Measurements from ENCODE around the gene LRIT2. TPM values are rescaled to one million over a fixed set of nuclear protein-coding genes. Genes with fewer than 3 reads are reported as not detected.

Gene LRIT2
- polyA plus RNA-seq, 2 donors: not detected

- H3K27ac ChIP-seq (ENCODE audit: low read depth in 2 of 2, low read length in 1 of 2): no peak overlapping the region
- WGBS, 2 donors: 75 to 79% methylated on average over 11 of the region's 11 CpGs
Measured at GRCh38 chr10:84200537-84201243, 24.7 kb downstream of the LRIT2 start.

GRCh38 chr10:84198206-84198915 is 27.0 kb downstream of the LRIT2 start:
- 87 to 89% methylated on average over 7 of the region's 7 CpGs for WGBS, 2 donors
- H3K27me3 ChIP-seq (ENCODE audit: control insufficient read depth in 1 of 2, insufficient read depth in 2 of 2, low read length in 2 of 2): no peaks in the 10 kb centered on the region

More at GRCh38 chr10:84200537-84201243, 24.7 kb downstream of the LRIT2 start:
- Histone ChIP-seq H3K27me3 (ENCODE audit: control insufficient read depth in 1 of 2, insufficient read depth in 2 of 2, low read length in 2 of 2) (no peaks in the 10 kb centered on the region), H3K36me3 (ENCODE audit: control insufficient read depth in 2 of 2, insufficient read depth in 2 of 2, low read length in 1 of 2) (peaks cover 0 to 4% of the 10 kb centered on the region in 2 donors), H3K9me3 (ENCODE audit: control insufficient read depth in 2 of 2, insufficient read depth in 1 of 2, low read depth in 1 of 2, low read length in 1 of 2) (no peaks in the 10 kb centered on the region), H3K4me3 (ENCODE audit: low read depth in 1 of 2, low read length in 2 of 2) (no peak overlapping the region), H3K4me1 (ENCODE audit: control insufficient read depth in 2 of 2, insufficient read depth in 2 of 2, low read length in 1 of 2) (peaks cover 2 to 6% of the 10 kb centered on the region in 2 donors)

GRCh38 chr10:84197643-84198042 is 27.7 kb downstream of the LRIT2 start:
- H3K9me3 ChIP-seq (ENCODE audit: control insufficient read depth in 2 of 2, insufficient read depth in 1 of 2, low read depth in 1 of 2, low read length in 1 of 2): no peaks in the 10 kb centered on the region
- WGBS, 2 donors: 78 to 81% methylated on average over 5 of the region's 5 CpGs
- H3K4me3 ChIP-seq (ENCODE audit: low read depth in 1 of 2, low read length in 2 of 2): no peak overlapping the region
- H3K4me1 ChIP-seq (ENCODE audit: control insufficient read depth in 2 of 2, insufficient read depth in 2 of 2, low read length in 1 of 2): peaks cover 14 to 16% of the 10 kb centered on the region in 2 donors
- H3K36me3 ChIP-seq (ENCODE audit: control insufficient read depth in 2 of 2, insufficient read depth in 2 of 2, low read length in 1 of 2): peaks cover 0 to 4% of the 10 kb centered on the region in 2 donors
- H3K27me3 ChIP-seq (ENCODE audit: control insufficient read depth in 1 of 2, insufficient read depth in 2 of 2, low read length in 2 of 2): no peaks in the 10 kb centered on the region
- H3K27ac ChIP-seq (ENCODE audit: low read depth in 2 of 2, low read length in 1 of 2): no peak overlapping the region

More at GRCh38 chr10:84198206-84198915, 27.0 kb downstream of the LRIT2 start:
- peaks cover 0 to 4% of the 10 kb centered on the region in 2 donors for H3K36me3 ChIP-seq (ENCODE audit: control insufficient read depth in 2 of 2, insufficient read depth in 2 of 2, low read length in 1 of 2)
- no peaks in the 10 kb centered on the region for H3K9me3 ChIP-seq (ENCODE audit: control insufficient read depth in 2 of 2, insufficient read depth in 1 of 2, low read depth in 1 of 2, low read length in 1 of 2)
- H3K27ac ChIP-seq (ENCODE audit: low read depth in 2 of 2, low read length in 1 of 2): no peak overlapping the region
- no peak overlapping the region for H3K4me3 ChIP-seq (ENCODE audit: low read depth in 1 of 2, low read length in 2 of 2)
- H3K4me1 ChIP-seq (ENCODE audit: control insufficient read depth in 2 of 2, insufficient read depth in 2 of 2, low read length in 1 of 2): peaks cover 14 to 16% of the 10 kb centered on the region in 2 donors

GRCh38 chr10:84196941-84197340 is 28.4 kb downstream of the LRIT2 start:
- WGBS, 2 donors: 44 to 50% methylated on average over 5 of the region's 5 CpGs
- Histone ChIP-seq H3K4me1 (ENCODE audit: control insufficient read depth in 2 of 2, insufficient read depth in 2 of 2, low read length in 1 of 2) (peaks cover 14 to 16% of the 10 kb centered on the region in 2 donors), H3K9me3 (ENCODE audit: control insufficient read depth in 2 of 2, insufficient read depth in 1 of 2, low read depth in 1 of 2, low read length in 1 of 2) (no peaks in the 10 kb centered on the region), H3K4me3 (ENCODE audit: low read depth in 1 of 2, low read length in 2 of 2) (no peak overlapping the region), H3K27me3 (ENCODE audit: control insufficient read depth in 1 of 2, insufficient read depth in 2 of 2, low read length in 2 of 2) (no peaks in the 10 kb centered on the region), H3K27ac (ENCODE audit: low read depth in 2 of 2, low read length in 1 of 2) (no peak overlapping the region), H3K36me3 (ENCODE audit: control insufficient read depth in 2 of 2, insufficient read depth in 2 of 2, low read length in 1 of 2) (peaks cover 0 to 4% of the 10 kb centered on the region in 2 donors)

- WGBS, 2 donors: 11 to 20% methylated on average over 4 of the region's 4 CpGs
- H3K9me3 ChIP-seq (ENCODE audit: control insufficient read depth in 2 of 2, insufficient read depth in 1 of 2, low read depth in 1 of 2, low read length in 1 of 2): no peaks in the 10 kb centered on the region
- no peak overlapping the region for H3K4me3 ChIP-seq (ENCODE audit: low read depth in 1 of 2, low read length in 2 of 2)
- H3K27me3 ChIP-seq (ENCODE audit: control insufficient read depth in 1 of 2, insufficient read depth in 2 of 2, low read length in 2 of 2): no peaks in the 10 kb centered on the region
- H3K27ac ChIP-seq (ENCODE audit: low read depth in 2 of 2, low read length in 1 of 2): no peak overlapping the region
- peaks cover 16 to 21% of the 10 kb centered on the region in 2 donors for H3K4me1 ChIP-seq (ENCODE audit: control insufficient read depth in 2 of 2, insufficient read depth in 2 of 2, low read length in 1 of 2)
- peaks cover 0 to 4% of the 10 kb centered on the region in 2 donors for H3K36me3 ChIP-seq (ENCODE audit: control insufficient read depth in 2 of 2, insufficient read depth in 2 of 2, low read length in 1 of 2)
Measured at GRCh38 chr10:84196083-84196482, 29.3 kb downstream of the LRIT2 start.

GRCh38 chr10:84195044-84195830 is 30.1 kb downstream of the LRIT2 start:
- Histone ChIP-seq H3K4me1 (ENCODE audit: control insufficient read depth in 2 of 2, insufficient read depth in 2 of 2, low read length in 1 of 2) (peaks cover 16 to 23% of the 10 kb centered on the region in 2 donors), H3K4me3 (ENCODE audit: low read depth in 1 of 2, low read length in 2 of 2) (peak overlapping the region; percentile 54 to 56), H3K36me3 (ENCODE audit: control insufficient read depth in 2 of 2, insufficient read depth in 2 of 2, low read length in 1 of 2) (no peaks in the 10 kb centered on the region), H3K9me3 (ENCODE audit: control insufficient read depth in 2 of 2, insufficient read depth in 1 of 2, low read depth in 1 of 2, low read length in 1 of 2) (no peaks in the 10 kb centered on the region), H3K27ac (ENCODE audit: low read depth in 2 of 2, low read length in 1 of 2) (no peak overlapping the region), H3K27me3 (ENCODE audit: control insufficient read depth in 1 of 2, insufficient read depth in 2 of 2, low read length in 2 of 2) (no peaks in the 10 kb centered on the region)
- WGBS, 2 donors: 19 to 21% methylated on average over 43 of the region's 43 CpGs

GRCh38 chr10:84194424-84195043 is 30.8 kb downstream of the LRIT2 start, which contains the start of gene CDHR1:
Gene CDHR1 (plus strand): TSS chr10:84194537. CDS start chr10:84194761, 224 bp downstream.
- peak within 1 kb of the TSS; percentile 54 to 56 for H3K4me3 ChIP-seq (ENCODE audit: low read depth in 1 of 2, low read length in 2 of 2)
- no peaks in the 10 kb centered on the region for H3K27me3 ChIP-seq (ENCODE audit: control insufficient read depth in 1 of 2, insufficient read depth in 2 of 2, low read length in 2 of 2)
- H3K4me1 ChIP-seq (ENCODE audit: control insufficient read depth in 2 of 2, insufficient read depth in 2 of 2, low read length in 1 of 2): peaks cover 16 to 23% of the 10 kb centered on the region in 2 donors
- no peaks in the 10 kb centered on the region for H3K36me3 ChIP-seq (ENCODE audit: control insufficient read depth in 2 of 2, insufficient read depth in 2 of 2, low read length in 1 of 2)
- H3K27ac ChIP-seq (ENCODE audit: low read depth in 2 of 2, low read length in 1 of 2): no peak within 1 kb of the TSS
- WGBS, 2 donors: 0 to 1% methylated on average over 41 to 61 of the region's 61 CpGs
- H3K9me3 ChIP-seq (ENCODE audit: control insufficient read depth in 2 of 2, insufficient read depth in 1 of 2, low read depth in 1 of 2, low read length in 1 of 2): no peaks in the 10 kb centered on the region

GRCh38 chr10:84193846-84194423 is 31.4 kb downstream of the LRIT2 start:
- H3K4me3 ChIP-seq (ENCODE audit: low read depth in 1 of 2, low read length in 2 of 2): peak overlapping the region; percentile 54 to 56
- peaks cover 16 to 23% of the 10 kb centered on the region in 2 donors for H3K4me1 ChIP-seq (ENCODE audit: control insufficient read depth in 2 of 2, insufficient read depth in 2 of 2, low read length in 1 of 2)
- WGBS, 2 donors: 32 to 41% methylated on average over 5 of the region's 5 CpGs
- no peaks in the 10 kb centered on the region for H3K36me3 ChIP-seq (ENCODE audit: control insufficient read depth in 2 of 2, insufficient read depth in 2 of 2, low read length in 1 of 2)
- no peak overlapping the region for H3K27ac ChIP-seq (ENCODE audit: low read depth in 2 of 2, low read length in 1 of 2)
- no peaks in the 10 kb centered on the region for H3K9me3 ChIP-seq (ENCODE audit: control insufficient read depth in 2 of 2, insufficient read depth in 1 of 2, low read depth in 1 of 2, low read length in 1 of 2)
- no peaks in the 10 kb centered on the region for H3K27me3 ChIP-seq (ENCODE audit: control insufficient read depth in 1 of 2, insufficient read depth in 2 of 2, low read length in 2 of 2)
